ENCODE results near the gene C9orf152.

The C9orf152 gene

DNA sequence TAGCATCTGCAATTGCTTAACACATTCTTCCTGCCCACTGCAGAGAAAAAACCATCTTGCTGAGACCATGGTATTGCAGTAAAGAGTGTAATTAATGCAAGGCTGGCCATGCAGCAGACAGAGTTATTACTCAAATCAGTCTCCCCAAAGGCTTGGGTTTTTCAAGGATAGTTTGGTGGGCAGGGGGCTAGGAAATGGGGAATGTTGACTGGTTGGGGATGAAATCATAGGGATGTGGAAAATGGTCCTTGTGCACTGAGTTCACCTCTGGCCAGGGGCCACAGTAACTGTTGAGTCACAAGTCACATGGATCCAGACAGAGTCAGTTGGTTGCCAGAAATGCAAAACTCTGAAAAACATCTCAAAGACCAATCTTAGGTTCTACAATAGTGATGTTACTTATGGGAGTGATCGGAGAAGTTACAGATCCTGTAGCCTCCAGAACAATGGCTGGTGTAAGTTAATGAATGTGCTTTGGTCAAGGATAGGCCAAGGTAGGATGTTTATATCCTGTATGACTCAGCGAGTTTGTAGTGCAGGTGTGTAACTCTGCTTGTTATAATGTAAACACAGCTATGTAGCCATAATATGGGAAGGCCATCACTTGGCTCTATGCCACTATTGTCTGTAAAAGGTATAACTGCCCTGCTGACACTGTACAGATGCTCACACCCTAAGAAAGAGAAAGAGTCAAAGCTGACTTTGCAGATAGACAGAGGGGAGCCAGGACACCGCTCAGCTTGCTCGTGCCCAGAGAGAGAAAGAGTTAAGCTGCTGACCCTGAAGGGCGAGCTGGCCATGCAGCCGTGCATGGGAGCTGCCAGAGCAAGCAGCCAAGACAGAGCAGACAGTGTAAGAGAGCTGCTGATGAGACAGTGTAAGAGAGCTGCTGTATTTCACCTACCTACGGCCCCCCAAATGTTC is 27.2 kb downstream of the C9orf152 start:
- DNase-seq (ENCODE audit: low read depth): no peak

DNA sequence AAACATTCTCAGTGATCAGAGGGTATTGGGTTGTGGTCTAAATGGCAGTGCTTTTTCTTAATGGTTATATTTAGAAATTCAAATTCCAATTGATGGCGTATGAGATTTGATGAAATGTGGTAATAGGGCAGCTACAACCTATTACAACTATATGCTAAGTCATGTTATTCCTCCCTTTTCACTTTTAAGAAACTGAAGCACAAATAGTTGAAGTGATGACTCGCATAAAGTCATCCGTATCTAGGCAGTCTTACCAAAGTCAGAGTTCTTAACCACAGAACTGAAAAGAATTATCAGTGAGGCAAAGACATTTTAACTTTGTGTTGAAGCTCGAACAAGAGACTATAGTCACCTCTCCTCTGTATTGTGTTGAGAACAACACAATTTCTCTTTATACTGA is 28.2 kb downstream of the C9orf152 start:
- DNase-seq (ENCODE audit: low read depth): no peak

DNA sequence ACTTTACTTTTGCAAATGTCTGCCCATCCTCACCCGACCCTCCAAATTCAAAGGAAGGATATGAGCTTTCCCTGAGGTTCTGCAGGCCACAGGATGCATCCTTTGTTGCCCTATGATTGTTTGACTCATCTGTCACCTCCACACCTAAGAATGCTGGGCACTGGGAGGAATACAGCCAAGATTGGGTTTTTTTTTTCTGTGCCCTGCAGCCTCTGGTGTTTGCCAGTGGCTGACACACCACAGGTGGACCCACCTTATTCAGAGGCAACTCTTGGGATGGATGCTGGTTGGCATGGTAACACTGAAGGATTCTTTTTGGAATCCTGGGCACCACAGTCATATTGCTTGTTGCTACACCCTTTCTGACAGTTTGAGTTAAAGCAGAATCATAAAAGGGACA is 29.7 kb downstream of the C9orf152 start:
- no peak for DNase-seq (ENCODE audit: low read depth)

DNA sequence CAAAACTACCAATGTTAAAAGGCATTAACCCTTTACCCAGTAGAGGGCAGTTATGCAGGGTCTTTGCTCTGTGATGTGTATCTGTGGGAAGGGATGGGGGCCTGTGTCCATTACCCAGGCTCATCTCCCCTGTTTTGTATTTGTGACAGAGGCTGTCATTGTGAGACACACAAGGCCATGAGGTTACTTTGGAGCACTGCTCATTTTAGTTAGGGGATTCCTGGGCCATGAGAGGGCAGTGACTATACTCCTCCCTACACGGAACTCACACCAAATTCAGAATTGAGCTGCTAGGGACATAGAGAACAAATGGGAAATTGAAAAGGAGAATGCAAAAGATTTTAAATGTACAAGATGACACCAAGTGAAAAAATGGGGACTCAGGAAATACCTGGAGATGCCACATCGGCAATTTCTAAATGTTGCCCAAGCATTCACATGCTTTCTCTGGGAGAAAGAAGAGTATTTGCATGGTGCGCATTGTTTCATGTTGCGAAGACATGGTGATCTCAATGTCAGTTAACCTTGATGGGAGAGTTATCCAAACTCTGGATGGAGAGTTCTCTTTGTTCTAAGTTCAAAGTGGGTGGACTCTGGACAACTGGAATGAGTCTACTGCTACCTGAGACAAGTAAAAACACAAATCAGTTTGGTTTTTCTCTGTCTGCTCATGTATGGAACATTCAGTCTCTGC is 32.5 kb downstream of the C9orf152 start:
- no peak for DNase-seq (ENCODE audit: low read depth)

DNA sequence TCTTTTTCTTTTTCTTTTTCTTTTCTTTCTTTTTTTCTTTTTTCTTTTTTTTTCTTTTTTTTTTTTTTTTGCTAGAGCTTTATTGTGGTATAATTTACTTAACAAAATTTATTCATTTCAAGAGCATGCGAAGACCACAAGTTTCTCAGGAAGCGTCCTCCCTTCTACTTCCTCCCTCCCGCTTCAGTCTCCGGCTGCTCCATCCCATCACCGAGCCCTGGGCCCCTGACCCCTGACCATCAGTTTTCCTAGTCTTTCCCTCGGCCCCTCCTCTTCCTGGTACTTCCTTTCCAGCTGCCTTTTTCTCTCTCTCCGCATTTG is 34.7 kb downstream of the C9orf152 start:
- no peak for DNase-seq (ENCODE audit: low read depth)

DNA sequence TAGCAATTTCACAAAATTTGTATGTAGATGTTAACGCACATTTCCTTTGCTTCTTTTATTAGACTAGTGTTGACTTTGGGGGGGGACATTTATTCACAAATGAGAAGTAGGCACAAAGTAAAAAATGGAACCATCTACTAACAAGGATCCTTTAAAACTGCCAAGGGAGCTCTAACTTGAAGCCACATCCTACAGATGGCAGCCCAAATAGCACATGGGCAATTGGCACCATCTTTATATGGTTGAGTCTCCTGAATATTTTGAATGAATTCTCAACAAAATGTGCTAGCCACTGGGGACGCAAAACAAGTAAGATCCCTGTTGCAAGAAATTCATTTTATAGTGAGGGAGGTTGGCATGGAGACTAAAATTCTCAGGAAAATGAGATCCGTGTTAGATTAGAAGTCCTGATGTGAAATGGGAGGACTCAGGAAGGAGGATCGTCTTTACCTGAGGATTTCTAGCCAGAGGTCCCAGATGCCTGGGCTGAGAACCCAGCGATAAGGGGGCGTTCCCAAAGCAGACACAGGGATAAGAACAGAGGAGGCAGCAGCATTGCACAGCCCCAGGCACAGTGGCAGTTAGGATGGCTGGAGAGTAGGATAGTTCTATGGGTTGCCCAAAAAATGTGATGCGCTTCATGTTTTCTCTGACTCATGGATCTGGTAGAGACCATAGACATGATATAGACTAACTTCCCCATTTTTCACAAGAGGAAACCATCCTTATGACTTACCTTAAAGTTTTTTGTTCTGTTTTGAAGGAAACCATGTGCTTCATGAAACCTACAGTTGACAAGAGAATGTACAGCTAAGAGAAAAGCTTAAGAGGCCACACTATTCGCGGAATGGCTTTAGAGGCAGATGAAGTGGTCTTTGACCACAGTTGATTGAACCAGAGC is 37.4 kb downstream of the C9orf152 start:
- no peak for DNase-seq (ENCODE audit: low read depth)

DNA sequence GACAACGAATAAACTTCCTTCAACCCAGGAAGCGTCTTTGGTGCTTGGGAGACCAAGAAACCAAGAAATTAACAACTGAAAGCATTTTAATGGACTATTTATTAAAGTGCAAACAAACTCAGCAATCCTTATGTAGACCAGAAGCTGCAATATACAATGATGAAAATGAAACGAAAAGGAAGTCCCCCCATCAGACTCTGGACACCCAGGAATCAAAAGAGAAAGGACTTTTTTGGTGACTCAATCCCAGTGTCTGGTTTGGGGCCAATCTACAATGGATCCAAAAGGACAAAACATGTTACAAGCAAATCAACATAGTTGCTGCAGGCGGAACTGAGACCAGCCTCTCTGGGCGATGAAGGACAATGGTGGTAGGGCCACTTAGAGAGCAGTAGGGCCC is 39.5 kb downstream of the C9orf152 start:
- no peak for DNase-seq (ENCODE audit: low read depth)

DNA sequence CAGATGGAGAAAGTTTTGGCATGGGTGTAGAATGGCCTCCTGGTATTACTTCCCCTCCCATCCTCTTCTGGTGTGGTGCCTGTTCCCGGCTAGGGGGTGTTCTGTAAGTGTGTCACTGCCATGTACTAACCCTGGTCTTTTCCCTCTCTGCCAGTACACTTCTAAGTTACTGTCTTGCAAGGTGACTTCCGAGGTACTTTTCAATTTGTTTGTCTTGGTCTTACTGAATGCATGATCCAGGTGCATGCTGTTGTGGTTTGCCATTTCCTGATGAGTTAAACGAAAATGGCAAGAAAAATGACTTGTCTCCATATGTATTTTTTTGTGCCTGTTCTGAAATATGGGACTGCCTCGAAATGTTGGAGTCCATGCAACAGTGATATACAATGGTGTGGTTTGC is 46.0 kb downstream of the C9orf152 start:
- no peak for DNase-seq (ENCODE audit: low read depth)

DNA sequence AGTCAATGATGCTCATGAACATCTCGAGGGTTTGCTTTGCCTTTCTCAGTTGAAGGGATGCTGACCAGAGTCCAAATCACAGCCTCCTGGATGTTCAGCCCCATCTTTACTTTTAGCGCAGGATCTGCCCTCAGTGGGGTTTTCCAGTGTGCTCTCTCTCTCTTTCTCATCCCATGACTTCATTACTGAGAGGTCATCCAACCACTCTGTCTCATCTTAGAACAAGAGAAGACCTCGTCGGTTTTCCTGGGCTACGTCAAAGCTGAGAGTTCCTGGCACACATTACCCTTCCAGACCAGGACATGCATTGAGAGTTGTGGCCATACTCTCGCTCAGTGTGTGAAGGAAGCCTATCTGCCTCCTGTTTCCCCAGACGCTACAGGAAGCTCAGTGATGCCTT is 47.3 kb downstream of the C9orf152 start:
- no peak for DNase-seq (ENCODE audit: low read depth)

DNA sequence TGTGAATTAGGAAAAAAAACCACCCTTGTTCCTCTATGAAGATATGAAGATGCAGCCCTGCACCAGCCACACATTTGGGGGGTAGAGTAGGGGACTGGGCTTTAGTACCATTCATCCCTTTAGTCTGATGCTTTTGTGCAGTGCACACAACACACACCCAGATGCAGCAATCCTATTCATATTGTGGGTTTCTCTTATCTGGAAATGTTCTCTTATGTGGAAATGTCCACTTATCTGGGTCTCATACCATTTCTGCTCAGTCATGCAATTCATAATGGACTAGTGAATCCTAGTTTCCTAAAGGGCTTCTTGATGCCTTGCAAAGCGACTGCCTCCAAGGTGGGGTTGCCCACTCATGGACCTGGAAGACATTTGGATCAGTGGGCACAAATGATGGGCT is 47.8 kb downstream of the C9orf152 start:
- no peak for DNase-seq (ENCODE audit: low read depth)

DNA sequence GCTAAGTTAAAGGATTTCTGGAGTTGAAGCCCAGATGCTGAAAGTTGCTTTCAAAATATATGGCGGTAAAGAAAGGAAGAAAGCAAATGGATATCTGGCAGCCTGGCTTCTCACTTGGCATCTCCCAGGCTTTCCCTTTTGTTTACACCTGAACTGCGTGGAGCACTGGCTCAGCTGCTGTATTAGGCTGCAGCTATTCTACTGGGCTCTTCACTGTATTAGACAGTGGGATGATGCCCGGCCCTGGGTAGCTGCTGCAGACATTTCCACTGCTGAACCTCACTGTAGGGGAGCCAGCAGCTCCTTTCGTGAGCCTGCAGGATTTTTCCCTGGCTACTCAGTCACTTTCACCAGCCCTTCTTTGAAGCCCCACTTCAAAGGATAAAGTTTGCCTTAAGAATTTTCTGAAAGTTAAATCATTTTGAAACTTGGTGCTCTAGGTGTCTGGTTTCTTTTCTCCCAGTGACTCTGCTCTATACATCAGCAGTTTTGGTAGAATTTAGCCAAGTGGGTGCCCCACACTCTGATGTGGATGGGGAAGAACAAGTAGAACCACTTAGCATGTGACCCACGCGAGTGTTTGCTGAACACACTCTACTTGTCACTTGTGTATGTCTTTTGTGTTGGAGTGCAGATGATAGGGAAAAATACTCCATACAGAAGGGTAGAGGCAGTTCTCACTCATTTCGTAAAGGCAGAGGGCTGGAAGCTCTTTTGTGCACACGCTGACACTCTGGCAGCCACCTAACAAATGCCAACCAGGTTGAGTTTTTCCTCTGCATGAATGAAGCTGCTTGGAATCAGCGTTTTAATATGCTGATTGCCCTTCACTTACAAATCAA is 49.9 kb downstream of the C9orf152 start:
- DNase-seq (ENCODE audit: low read depth): no peak

DNA sequence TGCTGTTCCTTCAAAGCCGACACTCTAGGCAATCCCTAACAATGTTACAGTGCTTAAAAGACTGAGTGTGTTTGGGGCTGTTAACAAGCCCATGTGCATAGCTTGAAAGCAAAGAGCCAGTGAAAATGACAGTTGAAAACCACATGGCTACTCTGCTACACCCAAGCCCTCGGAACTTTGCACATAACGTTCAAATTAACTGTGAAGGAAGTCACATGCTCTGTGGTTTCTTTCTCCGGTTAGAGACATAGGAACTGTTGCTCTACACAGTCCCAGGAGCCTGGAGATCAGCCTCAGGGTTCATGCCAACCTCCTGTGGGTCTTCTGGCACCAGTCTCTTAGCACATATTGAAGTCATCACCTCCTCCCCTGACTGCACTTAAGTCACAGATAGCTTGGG is 51.1 kb downstream of the C9orf152 start:
- DNase-seq (ENCODE audit: low read depth): no peak

DNA sequence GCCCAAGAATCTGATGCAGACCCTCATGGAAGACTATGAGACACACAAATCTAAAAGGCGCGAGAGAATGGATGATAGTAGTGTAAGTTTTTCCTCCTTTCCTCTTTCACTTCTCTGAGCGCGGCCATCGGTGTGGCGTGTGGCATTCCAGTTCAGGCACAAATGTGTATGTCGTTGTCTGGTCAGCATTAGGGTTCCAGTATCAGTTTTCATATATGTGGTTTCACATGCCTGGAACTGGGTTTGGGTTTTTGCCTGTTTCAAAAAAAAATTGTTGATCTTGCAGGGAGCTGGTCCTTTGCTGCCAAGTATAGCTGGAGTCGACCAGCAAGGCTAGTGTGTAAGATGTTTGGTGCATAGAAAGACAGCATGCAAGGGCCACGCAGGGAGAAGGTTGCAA is 51.5 kb downstream of the C9orf152 start:
- DNase-seq (ENCODE audit: low read depth): no peak

DNA sequence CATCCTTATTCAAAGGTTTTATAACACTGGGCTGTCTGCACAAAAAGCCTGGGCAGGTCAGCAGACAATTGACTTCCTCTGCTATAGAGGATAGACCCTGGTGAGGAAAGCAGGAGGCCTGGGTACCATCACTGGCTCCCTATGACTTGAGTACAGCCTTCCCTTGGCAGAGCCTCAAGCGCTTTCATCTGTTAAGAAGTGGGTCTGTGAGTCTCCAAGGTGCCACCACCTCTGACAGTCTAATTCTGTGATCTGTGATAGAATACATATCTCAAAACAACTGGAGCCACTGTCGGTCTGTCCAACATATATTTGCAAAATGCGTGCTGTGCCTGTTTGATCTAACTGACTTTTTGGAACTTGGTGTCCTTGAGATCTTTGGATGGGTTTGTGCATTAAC is 52.2 kb downstream of the C9orf152 start:
- no peak for DNase-seq (ENCODE audit: low read depth)

DNA sequence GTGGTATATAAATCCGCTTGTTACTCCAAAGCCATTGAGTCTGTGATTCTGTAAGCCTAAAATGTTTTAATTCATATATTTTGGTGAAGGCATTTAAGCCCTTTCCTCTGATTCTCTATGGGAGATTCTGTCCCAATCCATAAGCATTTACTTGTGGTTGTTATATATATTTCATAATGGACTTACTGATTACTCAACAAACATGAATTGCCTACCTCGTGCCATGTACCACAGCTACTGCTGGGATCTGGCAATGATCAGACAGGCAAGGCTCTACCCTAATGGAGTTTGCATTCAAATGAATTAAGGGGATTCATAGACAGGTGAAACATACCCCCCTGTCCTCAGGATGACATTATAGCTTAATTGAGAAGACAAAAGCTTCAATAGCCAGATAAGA is 54.5 kb downstream of the C9orf152 start:
- no peak for DNase-seq (ENCODE audit: low read depth)

DNA sequence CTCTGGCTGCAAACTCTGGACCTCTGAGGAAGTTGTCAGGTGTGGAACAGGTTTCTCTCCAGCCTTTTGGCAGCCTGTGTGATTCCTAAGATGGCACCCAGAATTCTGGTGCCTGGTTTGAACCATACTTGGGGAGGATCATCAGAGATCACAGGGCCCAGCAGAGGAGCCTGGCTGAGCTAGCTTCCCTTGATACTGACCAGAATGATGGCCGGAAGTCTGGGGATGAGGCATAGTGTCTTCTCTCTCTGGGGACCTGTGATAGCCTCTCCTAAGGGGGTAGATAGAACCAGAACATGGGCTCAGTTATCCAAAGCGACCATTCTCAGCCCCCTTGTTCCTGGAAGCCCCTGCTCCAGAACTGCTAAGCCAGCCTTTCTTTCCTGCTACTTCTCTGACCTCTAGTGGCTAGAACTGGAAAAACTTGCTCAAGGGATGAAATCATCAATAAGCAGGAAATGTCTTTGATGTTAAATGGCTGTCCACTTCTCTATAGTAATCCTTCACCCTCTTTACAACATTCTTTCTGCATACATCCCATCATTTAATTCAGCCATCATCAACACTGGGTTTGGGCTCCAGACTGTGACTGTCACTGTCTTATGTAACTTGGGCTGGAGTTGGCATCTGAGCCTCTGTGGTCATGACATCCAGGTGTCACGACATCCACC is 55.1 kb downstream of the C9orf152 start:
- no peak for DNase-seq (ENCODE audit: low read depth)

All from stimulated activated CD8-positive, alpha-beta memory T cell treated with anti-CD3 and anti-CD28 coated beads, Interleukin-12 subunit alpha, Interleukin-12 subunit beta, amount 100 ng/mL, for 1 hour (primary cell).